GM15510 (cell line): ENCODE data around the gene CERS4.
A peak's percentile ranks its signal among the peaks of the same experiment; 100 is the strongest.

Experiments used
- POLR2A ChIP-seq: IDR thresholded peaks from 3 replicates; pipeline ENCODE4 v1.6.1; 2011; ENCODE audit warnings: borderline replicate concordance; ENCODE audit not compliant: insufficient read length; ENCODE audit errors: extremely low read depth

CERS4 gene

GRCh38 chr19:8208922-8209461, at the start of gene CERS4:
TSS of gene CERS4 (plus strand) at chr19:8209370. CDS start at chr19:8251077, 41,707 bp downstream.
- peak; percentile 77 for TF ChIP-seq POLR2A

DNA sequence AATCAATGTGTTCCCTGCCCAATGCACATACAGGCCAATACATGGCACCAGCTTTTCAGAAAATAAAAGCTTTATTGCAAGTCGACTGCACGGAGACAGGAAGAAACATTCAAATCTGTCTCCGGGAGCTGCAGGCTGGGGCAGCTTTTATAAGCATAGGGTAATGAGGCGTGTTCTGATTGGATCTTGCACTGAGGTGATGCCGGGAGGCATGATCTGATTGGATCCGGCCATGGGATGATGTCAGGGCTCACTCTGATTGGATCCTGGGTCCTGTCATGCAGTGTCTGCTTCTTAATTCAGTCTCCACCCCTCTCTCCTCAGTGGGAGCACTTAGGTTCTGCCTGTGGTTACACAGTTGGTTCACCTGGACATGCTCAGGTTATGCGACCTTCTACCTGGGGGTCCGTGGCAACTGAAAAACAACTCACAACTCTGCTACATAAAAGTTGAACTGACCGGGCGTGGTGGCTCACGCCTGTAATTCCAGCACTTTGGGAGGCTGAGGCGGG, 48.0 kb upstream of the CERS4 start:
- TF ChIP-seq POLR2A: peak; percentile 45

- no peak for TF ChIP-seq POLR2A
Measured at GRCh38 chr19:8163759-8164158, 45.4 kb upstream of the CERS4 start.

- TF ChIP-seq POLR2A: no peak
Measured at GRCh38 chr19:8167985-8168384, 41.2 kb upstream of the CERS4 start.

- no peak for TF ChIP-seq POLR2A
Measured at GRCh38 chr19:8168537-8168936, 40.6 kb upstream of the CERS4 start.

DNA sequence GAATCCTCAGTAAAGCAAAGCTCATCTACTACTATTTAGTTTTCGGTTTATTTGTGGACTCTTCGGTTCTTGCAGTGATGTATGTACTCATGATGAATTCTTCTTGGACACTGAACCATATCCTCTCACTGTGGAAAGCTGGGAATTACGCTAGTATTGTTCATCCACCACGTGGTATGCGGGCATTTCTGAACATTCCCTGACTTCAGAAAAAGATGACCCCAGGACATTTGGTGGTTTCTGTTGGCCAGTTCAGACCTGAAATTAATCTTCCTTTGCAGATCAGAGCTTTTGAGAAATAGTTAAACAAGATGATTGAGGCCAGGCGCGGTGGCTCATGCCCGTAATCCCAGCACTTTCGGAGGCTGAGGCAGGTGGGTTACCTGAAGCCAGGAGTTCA, 34.5 kb upstream of the CERS4 start:
- no peak for TF ChIP-seq POLR2A

GRCh38 chr19:8180018-8180417, 29.2 kb upstream of the CERS4 start:
- no peak for TF ChIP-seq POLR2A

- no peak for TF ChIP-seq POLR2A
Measured at GRCh38 chr19:8184274-8184673, 24.9 kb upstream of the CERS4 start.

DNA sequence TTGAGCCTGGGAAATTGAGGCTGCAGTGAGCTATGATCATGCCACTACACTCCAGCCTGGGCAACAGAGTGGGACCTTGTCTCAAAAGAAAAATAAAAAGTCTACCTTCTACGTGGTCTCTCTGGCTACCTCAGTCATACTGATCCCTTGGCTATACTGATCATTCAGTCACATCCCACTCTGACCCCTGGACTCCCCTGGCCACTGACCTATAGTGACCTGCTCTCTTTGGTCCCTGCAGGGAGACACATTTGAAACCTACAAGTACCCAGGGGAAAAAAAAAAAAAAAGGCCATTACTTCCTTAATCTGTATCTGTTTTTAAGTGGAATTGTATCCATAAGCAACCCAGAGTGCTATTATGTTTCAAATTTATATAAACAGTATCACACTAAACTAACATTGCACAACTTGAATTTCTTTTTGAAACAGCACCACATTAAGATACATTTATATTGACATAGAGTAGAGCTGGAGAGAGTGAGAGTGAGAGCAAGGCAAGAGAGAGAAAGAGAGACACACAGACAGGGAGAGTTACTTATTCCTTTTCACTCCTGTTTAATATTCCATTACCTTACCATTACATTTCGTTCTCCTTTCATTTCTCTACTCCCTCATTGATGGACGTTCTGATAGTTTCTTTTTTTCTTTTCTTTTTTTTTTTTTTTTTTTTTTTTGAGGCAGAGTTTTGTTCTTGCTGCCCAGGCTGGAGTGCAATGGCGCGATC, 23.7 kb upstream of the CERS4 start:
- no peak for TF ChIP-seq POLR2A

- TF ChIP-seq POLR2A: no peak
Measured at GRCh38 chr19:8192221-8192820, 16.8 kb upstream of the CERS4 start.

- TF ChIP-seq POLR2A: no peak
Measured at GRCh38 chr19:8194528-8195267, 14.5 kb upstream of the CERS4 start.

DNA sequence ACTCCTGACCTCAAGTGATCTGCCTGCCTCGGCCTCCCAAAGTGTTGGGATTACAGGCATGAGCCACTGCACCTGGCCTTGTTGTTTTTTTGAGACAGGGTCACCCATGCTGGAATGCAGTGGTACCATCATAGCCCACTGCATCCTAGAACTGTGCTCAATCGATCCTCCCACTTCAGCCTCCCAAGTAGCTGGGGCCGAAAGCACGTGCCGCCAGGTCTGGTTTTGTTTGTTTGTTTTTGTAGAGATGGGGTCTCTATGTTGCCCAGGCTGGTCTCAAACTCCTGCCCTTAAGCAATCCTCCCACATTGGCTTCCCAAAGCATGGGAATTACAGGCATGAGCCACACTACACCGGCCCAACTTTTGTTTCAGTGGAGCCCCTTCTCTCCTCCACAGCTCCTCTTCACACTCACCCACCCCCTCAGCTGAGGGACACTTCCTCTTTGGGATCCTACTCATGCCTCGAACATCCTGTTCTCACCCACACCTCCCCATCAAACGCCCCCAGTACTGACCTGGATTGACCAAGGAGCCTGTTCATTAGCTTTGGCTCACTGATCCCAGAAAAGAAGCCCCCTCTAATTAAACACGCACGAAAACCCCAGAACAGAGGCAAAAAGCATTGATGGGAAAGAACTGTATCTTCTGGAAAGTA, 12.8 kb upstream of the CERS4 start:
- no peak for TF ChIP-seq POLR2A

GRCh38 chr19:8204961-8205360, 4.2 kb upstream of the CERS4 start:
- TF ChIP-seq POLR2A: no peak
